Upper lobe of left lung (tissue), 4 donors: ENCODE results near the gene FHOD3.

ENCODE experiments used
- CTCF ChIP-seq, 6 experiments: fragments of 450-650 bp in 4 of 6; fragments of 200-600 bp in 2 of 6; sonication (generic) in 2 of 6; IDR thresholded peaks; one replicate each; pipeline ENCODE4 v1.5.1; 2016 to 2019; ENCODE audit warnings: antibody characterized with exemption in 6 of 6
- POLR2A ChIP-seq, 4 donors: fragments of 450-650 bp; IDR thresholded peaks; one replicate each; pipeline ENCODE4 v1.5.1; 2016 to 2017; ENCODE audit warnings: antibody characterized with exemption in 4 of 4, mild to moderate bottlenecking in 2 of 4

GRCh38 chr18:36398419-36398818 lies 100.9 kb downstream of the FHOD3 start:
- TF ChIP-seq POLR2A (IDR thresholded peaks at IDR 0.05) (no peak), CTCF (IDR thresholded peaks at IDR 0.05) (no peak)
